HG02588 (cell line): ENCODE results near the gene GNPTG.

ENCODE experiments used
- ATAC-seq: cut with Tn5 transposase; IDR thresholded peaks from one replicate; pipeline ENCODE4 v1.9.1; 2021; ENCODE audit warnings: mild to moderate bottlenecking, moderate library complexity; ENCODE audit not compliant: unreplicated experiment

GNPTG gene

GRCh38 chr16:1351582-1352362 lies at the start of gene GNPTG, which contains the start of gene TSR3:
Gene GNPTG (plus strand): TSS chr16:1351931. CDS start chr16:1351966, 35 bp downstream.
Gene TSR3 (minus strand): TSS chr16:1351878. CDS start chr16:1351804, 74 bp downstream.
- peak; percentile 63 for ATAC-seq

GRCh38 chr16:1305823-1306222 lies 45.9 kb upstream of the GNPTG start:
- no peak for ATAC-seq

- no peak for ATAC-seq
Observed at GRCh38 chr16:1306334-1306733, 45.4 kb upstream of the GNPTG start.

GRCh38 chr16:1308036-1308976 lies 43.4 kb upstream of the GNPTG start:
- ATAC-seq, result peak; percentile 24

GRCh38 chr16:1308977-1309885 lies 42.5 kb upstream of the GNPTG start, which contains the start of gene UBE2I:
Gene UBE2I (plus strand): TSS chr16:1309636. CDS start chr16:1314031, 4,395 bp downstream.
- peak; percentile 54 for ATAC-seq

GRCh38 chr16:1309888-1310831 lies 41.6 kb upstream of the GNPTG start:
- ATAC-seq, result peak; percentile 18

- ATAC-seq, result no peak
Observed at GRCh38 chr16:1310832-1311200, 40.9 kb upstream of the GNPTG start.

- ATAC-seq, result no peak
Observed at GRCh38 chr16:1311212-1311737, 40.5 kb upstream of the GNPTG start.

GRCh38 chr16:1311738-1312466 lies 39.8 kb upstream of the GNPTG start:
- no peak for ATAC-seq

- no peak for ATAC-seq
Observed at GRCh38 chr16:1312467-1312816, 39.3 kb upstream of the GNPTG start.

GRCh38 chr16:1312903-1313302 lies 38.8 kb upstream of the GNPTG start:
- ATAC-seq, result no peak

- ATAC-seq, result no peak
Observed at GRCh38 chr16:1313721-1314369, 37.9 kb upstream of the GNPTG start.

GRCh38 chr16:1314399-1315068 lies 37.2 kb upstream of the GNPTG start:
- ATAC-seq, result no peak

GRCh38 chr16:1315081-1316032 lies 36.4 kb upstream of the GNPTG start:
- no peak for ATAC-seq

- ATAC-seq, result no peak
Observed at GRCh38 chr16:1316033-1316405, 35.7 kb upstream of the GNPTG start.

- ATAC-seq, result no peak
Observed at GRCh38 chr16:1317479-1318267, 34.1 kb upstream of the GNPTG start.
